COLO668 (cell line): Measurements from ENCODE around the gene EPHA5.

ENCODE experiments used
- DNase-seq: peaks from one replicate; lab custom pipeline; 2025; ENCODE audit not compliant: unreplicated experiment; lab: John Stamatoyannopoulos, UW

The EPHA5 gene

DNA sequence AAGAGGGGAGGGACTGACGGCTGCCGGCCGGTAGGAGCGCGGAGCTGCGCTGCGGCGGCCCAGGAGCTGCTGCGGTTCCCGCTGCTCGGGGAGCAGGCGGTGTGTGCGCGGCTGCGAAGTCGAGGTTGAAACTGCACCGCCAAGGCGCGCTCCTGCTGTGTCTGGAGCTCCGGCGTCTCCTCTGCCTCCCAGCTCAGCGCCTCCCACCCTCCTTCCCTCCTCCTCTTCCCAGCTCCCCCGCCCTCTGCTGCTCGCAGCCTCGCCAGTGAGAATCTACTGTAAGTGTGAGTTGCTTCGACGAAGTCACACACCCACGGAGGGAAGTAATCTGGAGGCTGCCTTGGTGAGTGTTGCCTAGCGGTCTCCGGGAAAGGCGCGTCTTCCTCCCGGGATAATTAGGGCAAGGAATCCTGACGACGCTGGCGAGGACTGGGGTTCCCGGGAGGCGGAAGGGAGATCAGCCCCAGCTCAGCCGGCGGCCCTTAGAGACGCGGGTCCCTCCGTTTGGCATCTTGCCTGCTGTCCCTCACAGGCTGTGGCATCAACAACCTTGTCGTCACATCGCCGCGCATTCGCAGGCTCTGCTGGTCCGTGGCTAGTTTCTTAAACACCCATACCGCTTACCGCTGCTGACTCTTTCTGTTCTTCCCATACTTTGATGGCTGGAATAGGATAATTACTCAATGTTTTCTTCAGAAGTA, at the start of gene EPHA5:
EPHA5 (minus strand) TSS at position 159 of the 701 bp plus-strand sequence. CDS start 747 bp downstream, outside the sequence.
- peak; percentile 52 for DNase-seq

DNA sequence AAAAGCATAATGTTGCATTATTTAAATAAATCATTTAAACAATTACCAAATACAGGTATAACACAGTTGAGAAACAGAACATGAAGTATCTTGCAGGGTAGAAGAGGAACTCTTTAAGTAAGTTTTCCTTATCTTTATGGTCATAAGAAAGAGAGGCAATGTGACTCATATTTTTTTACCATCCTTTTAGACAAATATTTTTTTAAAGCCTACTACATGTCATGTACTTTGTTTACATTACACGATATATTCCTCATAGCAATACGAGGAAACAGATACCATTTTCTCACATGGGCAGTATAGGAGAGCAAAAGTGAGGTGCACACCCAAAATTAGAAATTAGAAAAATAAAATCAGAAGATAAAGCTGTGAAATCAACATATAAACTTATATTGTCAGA, 49.3 kb upstream of the EPHA5 start:
- no peak for DNase-seq

DNA sequence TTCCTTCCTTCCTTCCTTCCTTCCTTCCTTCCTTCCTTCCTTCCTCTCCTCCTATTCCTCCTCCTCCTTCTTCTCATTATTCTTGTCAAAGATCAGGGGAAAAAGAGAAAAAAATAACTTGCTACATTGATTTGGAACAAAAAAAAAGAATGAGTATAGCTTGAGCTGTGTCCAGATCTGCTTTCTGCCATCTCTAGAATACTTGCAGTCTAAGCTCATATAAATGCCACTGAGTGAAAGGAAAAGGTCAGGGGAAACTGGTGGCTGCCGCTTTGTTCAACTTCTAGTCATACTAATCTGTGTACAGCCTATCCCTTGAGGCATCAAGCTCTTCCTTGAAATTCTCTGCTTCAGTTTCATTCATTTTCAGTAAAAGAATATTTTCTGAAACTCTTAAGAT, 28.3 kb upstream of the EPHA5 start:
- DNase-seq, result no peak

DNA sequence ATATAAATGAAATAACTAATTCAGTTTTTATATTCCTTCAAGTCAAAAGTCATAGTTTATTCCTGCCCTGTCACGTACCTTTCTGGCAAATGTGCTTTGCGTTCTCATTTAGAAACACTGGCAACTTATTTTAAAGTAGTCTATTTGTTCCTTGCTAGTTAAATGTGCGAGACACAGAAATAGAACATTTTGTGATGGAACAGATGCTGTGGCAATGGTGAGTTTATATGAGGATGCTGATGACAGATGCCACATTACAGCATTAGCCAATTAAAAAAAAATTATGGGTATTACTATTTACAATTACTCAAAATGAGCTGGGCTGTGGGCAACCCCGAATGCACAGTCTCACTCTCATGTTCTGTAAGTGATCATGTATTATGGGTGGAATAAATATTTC, 26.1 kb upstream of the EPHA5 start:
- no peak for DNase-seq

- DNase-seq, result no peak
Measured at GRCh38 chr4:65671372-65671771, 1.1 kb upstream of the EPHA5 start.

- no peak for DNase-seq
Measured at GRCh38 chr4:65670020-65670330, 314 bp downstream of the EPHA5 start.

DNA sequence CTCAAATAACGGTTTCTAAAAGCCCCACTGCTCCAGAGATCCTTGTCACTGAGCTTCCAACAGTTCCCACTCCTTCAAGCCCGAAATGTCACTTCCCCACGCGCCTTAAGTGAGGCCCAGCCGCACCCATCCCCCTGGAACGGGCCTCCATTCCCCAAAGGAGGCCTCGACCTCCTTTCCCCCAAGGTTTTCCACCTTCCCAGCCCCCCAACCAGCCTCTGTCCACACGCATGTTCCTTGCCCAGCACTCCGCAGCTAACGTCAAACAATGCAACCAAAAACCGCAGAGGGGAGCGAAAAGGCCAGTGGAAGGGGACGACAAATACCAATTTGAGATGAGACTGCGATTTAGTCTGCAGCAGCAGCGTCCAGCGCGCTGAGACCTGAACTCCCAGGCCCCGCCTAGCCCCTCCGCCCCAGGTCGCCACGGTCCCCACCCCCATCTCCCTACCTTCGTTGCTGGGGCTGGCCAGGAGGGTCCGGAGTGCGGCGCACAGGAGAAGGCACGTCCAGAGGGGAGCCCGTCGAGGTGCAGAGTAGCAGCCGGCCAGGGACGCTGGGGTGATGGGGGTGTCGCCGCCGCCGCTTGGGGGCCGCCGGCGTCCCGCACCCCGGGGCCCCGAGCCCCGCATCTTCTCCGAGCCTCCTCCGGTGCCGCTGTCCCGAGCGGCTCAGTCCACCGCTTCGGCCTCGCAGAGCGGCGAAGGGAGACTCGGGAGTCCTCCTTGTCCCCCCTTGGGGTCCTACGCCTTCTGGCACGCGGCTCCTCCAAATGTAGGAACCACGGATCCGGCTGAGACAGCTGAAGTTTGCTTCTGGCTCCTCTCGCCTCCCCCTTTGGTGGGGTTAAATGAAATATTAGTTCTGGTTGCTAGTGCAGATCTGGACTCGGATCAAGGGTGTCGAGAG, 924 bp downstream of the EPHA5 start:
- no peak for DNase-seq

DNA sequence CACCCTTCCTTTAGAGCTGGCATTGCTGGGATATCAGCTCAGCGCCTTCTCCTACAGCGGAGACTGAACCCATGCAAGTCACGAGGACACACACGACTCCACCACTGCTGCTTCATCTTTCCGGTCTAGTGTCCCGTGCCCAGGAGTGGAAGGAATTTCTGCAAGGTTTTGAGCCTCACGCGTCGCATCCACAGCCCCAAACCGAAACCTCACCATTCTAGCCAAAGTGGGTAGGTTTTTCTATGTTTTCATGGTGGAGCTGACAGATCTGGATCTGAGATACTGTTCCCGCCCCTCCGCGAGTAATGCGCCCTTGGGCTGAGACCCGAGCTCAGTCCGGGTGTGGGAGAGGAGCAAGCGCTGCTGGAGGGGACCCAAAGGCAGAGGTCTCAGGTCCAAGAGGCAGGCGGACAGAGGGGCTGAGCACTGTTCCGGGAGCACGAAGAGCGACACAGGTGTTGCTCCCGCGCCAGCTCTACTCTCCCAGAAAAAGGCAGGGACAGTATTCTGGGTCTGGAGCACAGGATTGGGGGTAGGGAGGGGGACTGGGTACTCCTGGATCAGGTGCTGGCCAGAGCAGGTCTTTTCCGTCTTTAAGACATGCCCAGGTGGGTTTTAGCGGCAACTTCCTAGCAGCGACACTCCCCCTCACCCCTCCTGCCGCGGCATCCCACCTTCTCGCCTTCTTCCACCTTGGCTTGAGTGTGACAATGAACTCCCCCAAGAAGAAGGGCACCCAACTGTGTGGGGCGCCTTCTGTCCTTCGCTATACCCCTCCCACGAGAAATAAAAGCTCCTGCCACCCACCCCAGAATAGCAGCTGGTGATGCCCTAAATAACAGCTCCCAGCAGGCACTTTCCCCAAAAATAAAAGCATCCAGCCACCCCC, 1.8 kb downstream of the EPHA5 start:
- no peak for DNase-seq

DNA sequence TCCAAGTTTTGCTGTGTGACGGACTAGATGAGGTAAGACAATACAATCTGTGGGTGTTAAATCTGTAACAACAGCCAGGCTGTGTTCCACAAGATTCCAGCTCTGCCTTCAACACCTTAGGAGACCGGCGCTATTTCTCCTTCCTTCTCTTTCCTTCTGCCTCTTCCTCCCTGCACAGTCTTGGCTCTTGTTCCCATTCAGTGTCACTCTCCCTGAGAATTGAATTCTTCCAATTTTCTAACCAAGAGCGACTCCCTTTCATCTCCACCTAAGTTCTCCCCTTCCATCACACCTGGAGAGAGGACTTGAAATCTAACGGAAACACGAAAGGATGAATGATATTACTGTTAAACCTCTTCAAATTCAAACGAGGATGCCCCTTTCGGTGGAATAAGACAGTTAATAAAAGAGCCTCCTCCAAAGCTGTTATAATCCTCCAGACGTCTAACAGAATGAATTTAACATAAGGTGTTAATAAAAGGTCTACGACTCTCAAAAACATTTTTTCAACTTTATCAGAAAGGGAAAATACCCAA, 2.7 kb downstream of the EPHA5 start:
- DNase-seq, result no peak

GRCh38 chr4:65665771-65666523, 4.3 kb downstream of the EPHA5 start:
- no peak for DNase-seq

GRCh38 chr4:65661471-65661870, 8.8 kb downstream of the EPHA5 start:
- no peak for DNase-seq

GRCh38 chr4:65658117-65658516, 12.2 kb downstream of the EPHA5 start:
- no peak for DNase-seq

GRCh38 chr4:65656008-65656407, 14.3 kb downstream of the EPHA5 start:
- DNase-seq, result no peak

GRCh38 chr4:65654976-65655375, 15.3 kb downstream of the EPHA5 start:
- no peak for DNase-seq

DNA sequence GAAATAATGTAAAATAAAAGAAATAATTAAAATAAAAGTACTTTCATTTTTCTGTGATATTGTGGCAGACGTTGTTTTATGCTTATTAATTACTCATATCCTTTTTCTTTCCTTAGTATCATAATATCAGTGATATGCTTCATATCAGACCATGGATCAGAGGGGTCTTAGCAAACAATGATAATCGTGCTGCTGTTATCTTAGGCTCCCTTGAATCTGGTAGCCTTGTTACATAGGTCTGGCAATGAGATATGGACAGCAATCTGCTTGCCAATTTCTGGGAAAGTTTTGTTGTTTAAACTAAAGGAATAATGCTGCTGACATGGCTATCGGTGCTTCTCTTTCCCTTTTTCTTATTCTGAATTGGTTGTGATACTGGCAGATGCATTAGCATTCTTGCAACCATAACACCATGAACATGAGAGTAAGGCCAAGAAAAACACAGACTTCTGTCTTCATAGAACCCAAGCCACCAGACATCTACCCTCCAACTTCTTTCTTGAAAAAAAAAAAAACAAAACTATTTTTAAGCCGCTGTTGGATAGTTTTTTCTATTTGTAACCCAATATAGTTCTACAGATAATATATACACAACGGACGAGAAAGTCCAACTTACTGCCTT, 16.4 kb downstream of the EPHA5 start:
- no peak for DNase-seq

DNA sequence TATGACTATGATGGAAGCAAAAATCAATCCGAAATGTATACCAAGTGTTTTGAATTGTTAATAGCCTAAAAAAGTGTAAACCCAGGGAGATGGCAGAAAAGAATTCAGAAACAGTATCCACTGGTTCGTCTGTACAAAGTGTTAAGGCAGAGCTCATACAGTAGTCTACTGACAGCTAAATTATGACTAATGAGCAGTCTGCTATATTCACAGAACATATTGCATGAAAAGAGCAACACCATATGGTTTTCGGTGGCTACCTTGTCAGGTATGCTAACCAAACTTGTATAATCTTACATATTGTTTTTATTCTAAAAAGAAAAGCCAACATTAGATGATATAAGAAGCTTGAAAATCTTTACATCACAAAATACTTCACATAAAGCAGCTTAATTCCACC, 18.5 kb downstream of the EPHA5 start:
- no peak for DNase-seq

GRCh38 chr4:65651031-65651430, 19.3 kb downstream of the EPHA5 start:
- no peak for DNase-seq

- DNase-seq, result no peak
Measured at GRCh38 chr4:65646136-65646535, 24.2 kb downstream of the EPHA5 start.

DNA sequence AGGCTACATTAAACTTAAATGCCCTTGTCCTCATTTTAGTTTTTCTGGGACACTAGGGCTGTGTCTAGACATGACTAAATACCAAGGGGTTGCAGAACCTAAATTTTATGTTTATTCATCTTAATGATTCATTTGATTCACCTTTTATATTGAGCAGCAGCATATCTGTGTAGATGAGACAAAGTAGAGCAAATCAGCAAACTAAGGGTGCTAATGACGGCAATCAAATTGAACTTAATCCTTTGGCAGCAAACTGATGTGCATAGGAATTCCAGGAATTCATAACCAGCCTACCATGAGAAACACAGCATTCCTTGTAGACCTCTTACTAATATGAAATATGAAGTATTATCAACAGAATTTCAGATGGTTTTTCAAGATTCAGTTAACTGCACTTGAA, 25.1 kb downstream of the EPHA5 start:
- DNase-seq, result no peak
